CD14-positive monocyte (primary cell): Measurements from ENCODE around the gene PDCD1. TPM values are rescaled to one million over a fixed set of nuclear protein-coding genes. Genes with fewer than 3 reads are reported as not detected.

Experiments used
- DNase-seq, 3 donors: peaks; one replicate each; pipeline ENCODE4 v3.0.0-alpha.2; 2011 to 2022
- H2AFZ ChIP-seq: 2 replicates; pipeline ENCODE4 v1.6.0; 2012; ENCODE audit warnings: mild to moderate bottlenecking, low read depth, low read length, inconsistent platforms; ENCODE audit not compliant: insufficient read depth, poor library complexity, severe bottlenecking
- H3K27ac ChIP-seq, 2 donors: 1 replicate in 1 of 2; 2 replicates in 1 of 2; pipeline ENCODE4 v1.5.1; 2012 to 2013; ENCODE audit warnings: low read length in 2 of 2, control low read depth in 1 of 2, inconsistent platforms in 1 of 2, low read depth in 1 of 2, mild to moderate bottlenecking in 1 of 2
- H3K27me3 ChIP-seq, 2 donors: one replicate each; pipeline versions ENCODE4 v1.6.0 to v1.6.1; 2011 to 2013; ENCODE audit warnings: low read length in 2 of 2; ENCODE audit not compliant: control insufficient read depth in 2 of 2, insufficient read depth in 2 of 2
- H3K36me3 ChIP-seq, 2 donors: replicated peaks in 1 of 2; 1 replicate in 1 of 2; 2 replicates in 1 of 2; pipeline versions ENCODE4 v1.5.1 to v1.6.1; 2012 to 2013; ENCODE audit warnings: low read length in 2 of 2, control low read depth in 1 of 2, inconsistent platforms in 1 of 2, mild to moderate bottlenecking in 1 of 2; ENCODE audit not compliant: insufficient read depth in 2 of 2, control insufficient read depth in 1 of 2
- H3K4me1 ChIP-seq, 2 donors: 1 replicate in 1 of 2; 2 replicates in 1 of 2; pipeline versions ENCODE4 v1.5.1 to v1.6.1; 2012 to 2013; ENCODE audit warnings: low read length in 2 of 2, control low read depth in 1 of 2, inconsistent platforms in 1 of 2, mild to moderate bottlenecking in 1 of 2, moderate library complexity in 1 of 2; ENCODE audit not compliant: insufficient read depth in 2 of 2, control insufficient read depth in 1 of 2
- H3K4me2 ChIP-seq: replicated peaks from 2 replicates; pipeline ENCODE3; 2012; ENCODE audit warnings: low read length, moderate library complexity, mild to moderate bottlenecking; ENCODE audit not compliant: poor library complexity, severe bottlenecking; ENCODE audit errors: extremely low read depth
- H3K4me3 ChIP-seq, 3 experiments: fragments of 200-600 bp in 1 of 3; sonication (generic) in 1 of 3; replicated peaks in 1 of 3; 1 replicate in 2 of 3; 2 replicates in 1 of 3; pipeline ENCODE4 v1.5.1; 2011 to 2013; ENCODE audit warnings: low read length in 3 of 3, mild to moderate bottlenecking in 3 of 3, control low read depth in 2 of 3, low read depth in 2 of 3, inconsistent platforms in 1 of 3, moderate library complexity in 1 of 3
- H3K79me2 ChIP-seq: 2 replicates; pipeline ENCODE4 v1.6.0; 2012; ENCODE audit warnings: mild to moderate bottlenecking, control low read depth, inconsistent platforms, low read length, moderate library complexity; ENCODE audit not compliant: insufficient read depth
- H3K9ac ChIP-seq: 2 replicates; pipeline ENCODE4 v1.6.0; 2017; ENCODE audit warnings: low read length, mild to moderate bottlenecking; ENCODE audit not compliant: insufficient read depth, poor library complexity, severe bottlenecking
- H3K9me3 ChIP-seq, 2 donors: replicated peaks in 1 of 2; 1 replicate in 1 of 2; 2 replicates in 1 of 2; pipeline versions ENCODE4 v1.5.1 to v1.6.1; 2012 to 2013; ENCODE audit warnings: low read length in 2 of 2, control low read depth in 1 of 2; ENCODE audit not compliant: control insufficient read depth in 1 of 2, insufficient read depth in 1 of 2
- H4K20me1 ChIP-seq: 2 replicates; pipeline ENCODE4 v1.6.0; 2012; ENCODE audit warnings: mild to moderate bottlenecking, low read length, control low read depth, moderate library complexity; ENCODE audit not compliant: insufficient read depth
- H3K27ac Mint-ChIP-seq, 7 donors: one replicate each; pipeline ENCODE4 v1.8.0; 2020; ENCODE audit warnings: mild to moderate bottlenecking in 7 of 7, mixed read lengths in 7 of 7, moderate library complexity in 6 of 7, inconsistent platforms in 2 of 7
- H3K27me3 Mint-ChIP-seq, 3 donors: one replicate each; pipeline ENCODE4 v1.8.0; 2021 to 2022; ENCODE audit warnings: low read depth in 3 of 3, mild to moderate bottlenecking in 3 of 3, mixed read lengths in 3 of 3, moderate library complexity in 3 of 3, inconsistent platforms in 1 of 3
- H3K36me3 Mint-ChIP-seq, 2 donors: one replicate each; pipeline ENCODE4 v1.8.0; 2020; ENCODE audit warnings: mixed read lengths in 2 of 2, inconsistent platforms in 1 of 2, mild to moderate bottlenecking in 1 of 2
- H3K4me1 Mint-ChIP-seq: one replicate; pipeline ENCODE4 v1.8.0; 2020; ENCODE audit warnings: mild to moderate bottlenecking, mixed read lengths
- H3K4me3 Mint-ChIP-seq, 2 donors: one replicate each; pipeline ENCODE4 v1.8.0; 2020; ENCODE audit warnings: mild to moderate bottlenecking in 2 of 2, mixed read lengths in 2 of 2, moderate library complexity in 1 of 2
- H3K9me3 Mint-ChIP-seq, 7 donors: one replicate each; pipeline ENCODE4 v1.8.0; 2020 to 2022; ENCODE audit warnings: mixed read lengths in 7 of 7, mild to moderate bottlenecking in 6 of 7, moderate library complexity in 6 of 7, inconsistent platforms in 2 of 7
- WGBS: methylation state at CpG from one replicate; pipeline ENCODE4 v1.1.5; 2013; ENCODE audit warnings: missing lambda C conversion rate; ENCODE audit not compliant: insufficient coverage; 5-methylcytosine and 5-hydroxymethylcytosine counted together
- intact Hi-C, 2 donors: fragments of 100-400 bp; cut with micrococcal nuclease; formaldehyde crosslinking; loops; one replicate each; pipeline versions ENCODE4 v1.15.0 to v1.15.1; 2023
- polyA plus RNA-seq, 3 donors: library from polyadenylated mRNA; depleted of rRNA in 1 of 3; unstranded in 2 of 3; stranded (reverse) in 1 of 3; fragments of 300-500 nt in 2 of 3; fragments of >200 nt in 1 of 3; fragmentation: Illumina TruSeq in 2 of 3; gene quantifications; 1 replicate in 2 of 3; 2 replicates in 1 of 3; pipeline ENCODE4 v1.2.3, GENCODE V29; 2012 to 2021
- TF ChIP-seq, protein P1 (sequence below): fragments of 200-600 bp; IDR thresholded peaks from one replicate; pipeline ENCODE4 v1.8.0; 2022; ENCODE audit warnings: antibody characterized with exemption, mild to moderate bottlenecking

The PDCD1 gene
- polyA plus RNA-seq, 3 donors, result 0.08 TPM; not detected in 2

DNA sequence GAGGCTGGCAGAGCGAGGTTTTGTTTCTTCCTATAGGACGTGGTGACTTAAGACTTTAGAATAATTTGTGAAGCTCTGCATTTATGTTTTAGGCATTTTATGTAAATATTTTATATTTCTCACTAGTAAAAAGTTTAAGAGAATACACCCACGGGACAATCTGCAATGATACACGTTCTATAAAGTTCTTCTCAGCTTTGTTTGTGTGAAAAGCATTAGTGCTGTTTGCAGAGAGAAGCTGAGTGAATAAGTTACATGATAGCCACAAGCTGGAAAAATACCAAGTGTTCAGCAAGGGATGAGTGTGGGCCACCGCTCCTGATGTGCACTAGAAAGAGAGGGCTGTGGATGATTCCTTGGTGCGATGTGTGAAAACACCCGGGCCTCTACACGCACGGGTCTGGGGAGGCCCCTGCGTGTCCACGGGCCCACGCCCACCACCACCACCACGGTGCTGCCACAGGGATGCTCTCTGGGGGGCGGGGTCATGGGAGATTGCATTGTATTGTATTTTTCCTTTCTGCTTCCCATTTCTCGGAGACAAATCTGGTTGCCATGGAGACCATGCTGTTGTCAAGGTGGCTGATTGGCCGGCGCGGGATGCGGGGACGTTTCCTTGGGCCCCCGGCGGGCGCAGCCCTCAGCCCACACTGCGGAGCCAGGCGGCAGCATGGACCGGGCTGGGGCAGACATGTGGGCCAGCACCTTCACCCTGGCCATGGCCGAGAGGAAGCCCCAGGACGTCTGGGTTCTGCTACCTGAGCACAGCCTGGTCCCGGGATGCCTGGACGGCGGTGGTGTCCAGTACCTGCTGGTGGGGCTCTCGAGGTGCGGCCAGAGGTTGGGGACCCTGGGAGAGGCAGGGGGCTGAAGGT, 10.6 kb upstream of the PDCD1 start, which contains the start of gene RTP5:
Gene RTP5 (plus strand): TSS at position 643 of the 875 bp plus-strand sequence. CDS start 28 bp downstream, at position 671.
- Histone ChIP-seq H3K79me2 (no peaks in the 10 kb centered on the region), H3K27ac (no peak within 1 kb of the TSS), H3K27me3 (peaks cover 0 to 23% of the 10 kb centered on the region in 2 donors), H3K4me3 (no peak within 1 kb of the TSS), H3K36me3 (no peaks in the 10 kb centered on the region), H3K9me3 (peaks cover 0 to 9% of the 10 kb centered on the region in 2 donors), H3K4me2 (no peak within 1 kb of the TSS), H4K20me1 (no peaks in the 10 kb centered on the region), H3K4me1 (no peaks in the 10 kb centered on the region), H3K9ac (no peak within 1 kb of the TSS), H2AFZ (no peak within 1 kb of the TSS)
- intact Hi-C loops, result no loop called here
- DNase-seq, result no peak
- Mint-ChIP-seq H3K9me3 (peaks cover 4 to 15% (median 10%) of the 10 kb centered on the region in 7 donors), H3K36me3 (peaks cover 0 to 2% of the 10 kb centered on the region in 2 donors), H3K27me3 (peaks cover 25 to 41% (median 26%) of the 10 kb centered on the region in 3 donors), H3K27ac (no peak within 1 kb of the TSS), H3K4me3 (no peak within 1 kb of the TSS), H3K4me1 (no peaks in the 10 kb centered on the region)
- TF ChIP-seq, protein P1, sequence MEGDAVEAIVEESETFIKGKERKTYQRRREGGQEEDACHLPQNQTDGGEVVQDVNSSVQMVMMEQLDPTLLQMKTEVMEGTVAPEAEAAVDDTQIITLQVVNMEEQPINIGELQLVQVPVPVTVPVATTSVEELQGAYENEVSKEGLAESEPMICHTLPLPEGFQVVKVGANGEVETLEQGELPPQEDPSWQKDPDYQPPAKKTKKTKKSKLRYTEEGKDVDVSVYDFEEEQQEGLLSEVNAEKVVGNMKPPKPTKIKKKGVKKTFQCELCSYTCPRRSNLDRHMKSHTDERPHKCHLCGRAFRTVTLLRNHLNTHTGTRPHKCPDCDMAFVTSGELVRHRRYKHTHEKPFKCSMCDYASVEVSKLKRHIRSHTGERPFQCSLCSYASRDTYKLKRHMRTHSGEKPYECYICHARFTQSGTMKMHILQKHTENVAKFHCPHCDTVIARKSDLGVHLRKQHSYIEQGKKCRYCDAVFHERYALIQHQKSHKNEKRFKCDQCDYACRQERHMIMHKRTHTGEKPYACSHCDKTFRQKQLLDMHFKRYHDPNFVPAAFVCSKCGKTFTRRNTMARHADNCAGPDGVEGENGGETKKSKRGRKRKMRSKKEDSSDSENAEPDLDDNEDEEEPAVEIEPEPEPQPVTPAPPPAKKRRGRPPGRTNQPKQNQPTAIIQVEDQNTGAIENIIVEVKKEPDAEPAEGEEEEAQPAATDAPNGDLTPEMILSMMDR, result no peak
- 93% methylated on average over 23 of the region's 33 CpGs for WGBS

DNA sequence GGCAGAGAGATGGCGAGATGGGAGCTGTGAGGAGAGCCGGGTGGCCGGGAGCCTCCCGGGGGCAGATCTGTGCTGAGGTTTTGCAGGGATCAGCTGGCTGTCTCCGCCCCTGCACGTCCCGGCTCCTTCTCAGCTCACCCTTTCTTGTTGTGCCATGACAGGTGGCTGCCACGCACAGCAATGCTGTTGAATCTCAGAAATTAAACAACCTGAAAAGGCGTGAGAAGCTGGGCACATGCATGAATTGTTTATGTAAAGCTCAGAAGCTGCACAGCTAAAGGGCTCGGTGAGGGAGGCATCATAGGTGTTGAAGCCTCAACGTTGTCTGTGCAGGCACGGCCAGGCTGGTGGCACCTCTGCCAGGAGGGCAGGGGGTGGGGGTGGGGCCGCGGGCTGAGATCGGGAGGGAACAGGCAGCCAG, 10.0 kb upstream of the PDCD1 start:
- H3K4me1 Mint-ChIP-seq, result peaks cover 3% of the 10 kb centered on the region

More for the DNA sequence above, 10.0 kb upstream of the PDCD1 start:
- intact Hi-C loops, result no loop called here
- no peaks in the 10 kb centered on the region for H4K20me1 ChIP-seq
- WGBS, result 85% methylated on average over 15 of the region's 15 CpGs
- TF ChIP-seq, protein P1, result no peak
- peaks cover 0 to 30% of the 10 kb centered on the region in 2 donors for H3K27me3 ChIP-seq
- peaks cover 3 to 18% (median 8%) of the 10 kb centered on the region in 7 donors for H3K9me3 Mint-ChIP-seq
- no peaks in the 10 kb centered on the region for H3K4me1 ChIP-seq
- H3K27me3 Mint-ChIP-seq, result peaks cover 29 to 48% (median 32%) of the 10 kb centered on the region in 3 donors
- no peak for DNase-seq
- H3K9me3 ChIP-seq, result peaks cover 0 to 11% of the 10 kb centered on the region in 2 donors
- no peaks in the 10 kb centered on the region for H3K36me3 ChIP-seq
- H3K4me3 ChIP-seq, result no peak overlapping the region
- no peak overlapping the region for H3K9ac ChIP-seq
- H3K4me3 Mint-ChIP-seq, result no peak overlapping the region
- H3K4me2 ChIP-seq, result no peak overlapping the region
- no peak overlapping the region for H3K27ac ChIP-seq
- peaks cover 0 to 2% of the 10 kb centered on the region in 2 donors for H3K36me3 Mint-ChIP-seq
- peak overlapping the region in 1 of 7 donors; percentile 10 for H3K27ac Mint-ChIP-seq
- no peaks in the 10 kb centered on the region for H3K79me2 ChIP-seq
- H2AFZ ChIP-seq, result no peak overlapping the region
